G401 (cell line): ENCODE results near the gene FGD5. TPM values are rescaled to one million over a fixed set of nuclear protein-coding genes. Genes with fewer than 3 reads are reported as not detected.
"Not testable (repeated sequence)": the region's sequence is repeated elsewhere in the genome, so short reads cannot be mapped to it uniquely, and the experiment has no call there.

Source experiments
- DNase-seq: peaks from one replicate; pipeline ENCODE4 v3.0.0-alpha.2; 2015; ENCODE audit warnings: low spot score
- in situ Hi-C: cut with HindIII; loops from 2 replicates; pipeline ENCODE4 v1.10.0; 2016; ENCODE audit warnings: low sequenced_read_pairs, mixed read lengths
- total RNA-seq: library from RNA; depleted of rRNA; stranded (reverse); fragments of >200 nt; shearing (Covaris generic); gene quantifications from 2 replicates; pipeline ENCODE4 v1.2.3, GENCODE V29; 2014

FGD5 gene
- total RNA-seq, 1 experiment from 2014 or later, result 0.58 TPM

- in situ Hi-C loops, result no loop called here
- DNase-seq, result no peak
Measured at GRCh38 chr3:14804835-14805780, 13.7 kb upstream of the FGD5 start.

GRCh38 chr3:14805961-14806537 is 12.7 kb upstream of the FGD5 start:
- no peak for DNase-seq
- in situ Hi-C loops, result no loop called here

GRCh38 chr3:14806641-14807263 is 12.0 kb upstream of the FGD5 start:
- in situ Hi-C loops, result no loop called here
- no peak for DNase-seq

- in situ Hi-C loops, result no loop called here
- DNase-seq, result no peak
Measured at GRCh38 chr3:14808025-14808424, 10.7 kb upstream of the FGD5 start.

GRCh38 chr3:14808502-14809266 is 10.1 kb upstream of the FGD5 start:
- in situ Hi-C loops, result no loop called here
- DNase-seq, result no peak

- DNase-seq, in situ Hi-C loops: not testable (repeated sequence)
Measured at GRCh38 chr3:14809611-14810010, 9.2 kb upstream of the FGD5 start.

- no peak for DNase-seq
- in situ Hi-C loops, result no loop called here
Measured at GRCh38 chr3:14810070-14810791, 8.5 kb upstream of the FGD5 start.

- in situ Hi-C loops, result no loop called here
- DNase-seq, result no peak
Measured at GRCh38 chr3:14810801-14811661, 7.7 kb upstream of the FGD5 start.

- in situ Hi-C loops, result no loop called here
- DNase-seq, result no peak
Measured at GRCh38 chr3:14811684-14812083, 7.1 kb upstream of the FGD5 start.

- no peak for DNase-seq
- in situ Hi-C loops, result no loop called here
Measured at GRCh38 chr3:14812196-14812790, 6.5 kb upstream of the FGD5 start.

GRCh38 chr3:14814411-14814871 is 4.3 kb upstream of the FGD5 start:
- DNase-seq, result no peak
- in situ Hi-C loops, result no loop called here

GRCh38 chr3:14816359-14816758 is 2.4 kb upstream of the FGD5 start:
- DNase-seq, result no peak
- in situ Hi-C loops, result no loop called here

GRCh38 chr3:14819671-14820070 is 909 bp downstream of the FGD5 start:
- DNase-seq, result no peak
- in situ Hi-C loops, result loop anchor here (10.0 kb wide), 1 partner anchor 95 kb away; no protein-coding TSS in a partner anchor

- no peak for DNase-seq
- in situ Hi-C loops, result loop anchor here (10.0 kb wide), 1 partner anchor 95 kb away; no protein-coding TSS in a partner anchor
Measured at GRCh38 chr3:14820156-14820555, 1.4 kb downstream of the FGD5 start.

GRCh38 chr3:14821151-14821550 is 2.4 kb downstream of the FGD5 start:
- in situ Hi-C loops, result loop anchor here (10.0 kb wide), 1 partner anchor 96 kb away; no protein-coding TSS in a partner anchor

GRCh38 chr3:14822134-14822533 is 3.4 kb downstream of the FGD5 start:
- in situ Hi-C loops, result loop anchor here (10.0 kb wide), 1 partner anchor 97 kb away; no protein-coding TSS in a partner anchor

More at GRCh38 chr3:14821151-14821550, 2.4 kb downstream of the FGD5 start:
- DNase-seq, result no peak

More at GRCh38 chr3:14822134-14822533, 3.4 kb downstream of the FGD5 start:
- no peak for DNase-seq
